AG08396 (cell line): ENCODE results near the gene TBCE.

Experiments used
- DNase-seq: peaks from one replicate; pipeline ENCODE4 v3.0.0; 2012; ENCODE audit warnings: low spot score, mixed read lengths

The TBCE gene

DNA sequence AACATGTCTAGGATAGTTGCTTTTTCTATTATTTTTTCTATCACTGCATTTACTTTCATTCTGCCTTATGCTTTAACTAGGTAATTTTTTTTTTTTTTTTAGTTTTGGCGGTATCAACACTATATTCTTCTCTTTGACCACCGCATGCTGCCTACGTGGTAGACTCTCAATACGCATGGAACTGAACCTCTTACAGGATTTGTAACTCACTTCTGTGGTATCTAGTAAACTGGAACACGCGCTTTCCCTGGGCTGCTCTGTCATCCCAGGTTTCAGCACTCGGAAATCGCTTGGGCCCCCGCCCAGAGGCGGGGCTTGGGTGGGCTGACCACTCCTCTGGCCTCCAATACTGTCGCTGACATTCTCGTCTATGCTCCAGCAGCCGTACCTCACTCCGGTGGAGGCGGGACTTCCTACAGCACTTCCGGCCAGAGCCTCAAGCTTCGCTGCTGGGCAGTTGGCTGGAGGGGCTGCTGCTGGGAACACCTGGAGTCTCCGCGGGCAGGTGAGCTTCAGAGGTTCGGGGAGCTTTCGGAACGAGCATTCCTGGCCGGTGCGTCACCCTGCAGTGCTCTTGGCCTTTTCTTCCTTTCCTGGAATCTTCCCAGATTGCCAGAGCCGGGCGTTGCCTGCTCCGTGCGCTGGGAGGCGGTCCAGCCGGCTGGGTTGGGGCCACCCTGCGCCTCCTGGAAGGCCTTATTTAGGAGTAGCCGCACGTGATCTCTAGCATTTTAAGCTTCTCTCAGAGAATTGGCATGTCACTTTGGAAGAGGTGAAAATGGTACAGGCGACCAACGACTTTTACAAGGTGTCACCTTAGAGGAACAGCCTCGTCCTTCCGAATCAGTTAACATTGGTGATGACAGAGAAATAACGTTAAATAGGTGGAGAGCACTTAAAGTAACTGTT is at the start of gene TBCE:
Gene TBCE (plus strand): TSS at position 428 of the 909 bp plus-strand sequence. CDS start 12,623 bp downstream, outside the sequence.
- peak; percentile 96 for DNase-seq

- no peak for DNase-seq
Measured at GRCh38 chr1:235319255-235319654, 48.0 kb upstream of the TBCE start.

GRCh38 chr1:235320521-235321179 is 46.6 kb upstream of the TBCE start:
- DNase-seq, result no peak

DNA sequence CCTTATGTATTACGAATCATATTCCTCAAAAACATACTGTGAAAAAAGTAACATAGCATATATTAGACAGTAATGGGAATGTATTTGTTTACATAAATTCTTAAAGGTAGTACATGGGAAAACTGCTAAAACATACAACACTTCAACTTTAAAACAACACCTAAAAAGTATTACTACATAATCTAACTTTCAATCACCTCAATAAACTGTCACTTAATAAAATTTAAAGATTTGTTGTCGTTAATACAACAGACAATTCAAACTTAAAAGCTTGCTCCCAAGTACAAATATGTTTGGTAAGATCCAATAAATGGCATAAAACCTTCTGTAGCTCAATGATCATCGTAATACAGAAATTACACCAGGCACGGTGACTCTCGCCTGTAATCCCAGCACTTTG is 42.9 kb upstream of the TBCE start:
- no peak for DNase-seq

DNA sequence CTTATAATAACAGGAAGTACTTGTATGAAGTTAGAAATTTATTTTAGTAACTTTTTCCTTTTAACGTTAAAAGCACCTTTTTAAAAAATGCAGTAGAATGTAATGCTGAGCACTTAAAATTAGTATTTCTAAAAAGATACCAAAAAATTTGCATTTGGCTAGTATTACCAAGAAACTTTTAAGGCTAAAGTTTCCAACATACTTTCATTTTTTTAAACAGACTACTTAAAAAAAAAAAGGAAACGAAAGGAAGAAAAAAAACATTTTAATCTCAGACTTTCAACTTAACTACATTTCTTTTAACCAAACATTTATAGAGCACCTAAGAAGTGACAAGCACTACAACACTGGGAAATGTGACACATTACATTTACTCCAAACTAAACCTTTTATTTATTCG is 42.1 kb upstream of the TBCE start:
- DNase-seq, result no peak

DNA sequence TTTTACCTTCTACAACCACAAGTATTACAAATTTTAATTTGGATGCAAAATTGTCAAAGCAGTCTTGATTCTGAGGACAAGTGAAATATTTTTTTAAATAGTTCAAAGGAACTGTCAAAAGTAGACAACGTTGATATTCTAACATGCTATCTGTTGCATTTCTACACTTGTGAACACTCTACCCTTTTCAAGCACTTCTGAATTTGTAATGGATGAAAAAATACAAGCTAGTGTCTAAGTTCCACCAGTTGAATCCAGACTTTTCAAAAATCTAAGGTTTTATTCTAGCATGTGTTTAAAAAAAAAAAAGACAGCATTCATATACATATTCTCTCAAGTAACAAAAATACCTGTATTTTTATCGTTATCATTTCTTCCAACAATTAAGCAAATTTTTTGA is 41.4 kb upstream of the TBCE start:
- no peak for DNase-seq

DNA sequence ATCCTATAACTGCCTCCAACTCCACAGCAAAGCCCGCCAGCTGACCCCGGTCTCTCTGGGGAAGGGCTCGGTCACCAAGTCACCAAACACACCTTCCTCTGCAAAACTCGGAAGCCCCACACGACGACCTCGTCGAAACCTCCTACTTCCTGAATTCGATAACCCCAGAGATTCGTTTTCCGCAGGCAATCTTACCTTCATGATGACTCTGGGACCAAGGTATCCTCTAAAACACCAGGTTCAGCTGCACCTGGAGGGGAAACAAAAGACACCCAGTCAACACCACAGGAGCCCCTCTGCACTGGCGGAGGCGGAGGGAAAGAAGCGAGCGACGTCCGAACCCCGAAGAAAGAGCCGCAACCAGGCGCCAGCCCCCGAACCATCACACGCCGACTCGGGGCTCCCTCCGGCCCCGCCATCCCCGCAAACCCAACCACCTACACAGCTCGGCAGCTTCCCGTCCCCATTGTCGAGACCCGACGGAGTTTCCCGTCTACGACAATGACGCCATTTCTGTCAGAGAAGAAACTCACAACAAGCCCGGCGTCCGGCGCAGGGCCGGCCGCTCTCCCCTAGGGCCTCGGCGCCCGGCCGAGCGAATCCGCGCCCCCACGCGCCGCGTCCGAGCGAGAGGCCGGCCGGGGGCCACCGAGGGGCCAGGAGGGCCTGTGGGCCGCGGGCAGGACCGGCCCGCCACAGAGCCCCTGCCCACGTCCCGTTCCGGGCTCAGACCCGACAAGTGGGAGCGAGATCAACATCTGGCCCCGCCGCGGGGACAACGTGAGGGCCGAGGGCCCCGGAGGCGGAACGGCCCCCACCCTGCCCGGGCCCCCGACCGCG is 40.3 kb upstream of the TBCE start:
- peak; percentile 36 for DNase-seq

- DNase-seq, result peak; percentile 64
Measured at GRCh38 chr1:235327559-235328270, 39.5 kb upstream of the TBCE start, which contains the start of gene ARID4B. TSS of gene ARID4B (minus strand) at chr1:235328179. CDS start at chr1:235326919, 1,260 bp downstream.

- peak; percentile 98 for DNase-seq
Measured at GRCh38 chr1:235328271-235329138, 38.7 kb upstream of the TBCE start, which contains the start of gene GGPS1. TSS of gene GGPS1 (plus strand) at chr1:235328570. CDS start at chr1:235335265, 6,695 bp downstream.

GRCh38 chr1:235329139-235329902 is 37.9 kb upstream of the TBCE start:
- DNase-seq, result no peak

DNA sequence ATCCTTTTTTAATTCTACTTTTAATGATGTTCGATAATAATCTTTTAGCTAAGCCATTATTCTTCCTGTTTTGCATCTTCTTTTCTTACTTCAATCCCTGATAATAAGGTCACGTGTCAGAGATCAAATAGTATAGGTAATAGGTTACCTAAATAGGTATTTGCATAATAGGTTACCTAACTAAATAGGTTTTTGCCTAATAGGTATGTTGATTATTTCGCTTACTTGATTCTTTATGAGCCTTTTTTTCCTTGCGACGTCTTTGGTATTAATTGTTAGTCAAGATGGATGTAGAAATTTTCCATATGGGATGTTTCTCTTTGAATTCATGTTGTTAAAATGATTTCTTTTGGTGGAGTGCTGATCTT is 36.3 kb upstream of the TBCE start:
- DNase-seq, result no peak

DNA sequence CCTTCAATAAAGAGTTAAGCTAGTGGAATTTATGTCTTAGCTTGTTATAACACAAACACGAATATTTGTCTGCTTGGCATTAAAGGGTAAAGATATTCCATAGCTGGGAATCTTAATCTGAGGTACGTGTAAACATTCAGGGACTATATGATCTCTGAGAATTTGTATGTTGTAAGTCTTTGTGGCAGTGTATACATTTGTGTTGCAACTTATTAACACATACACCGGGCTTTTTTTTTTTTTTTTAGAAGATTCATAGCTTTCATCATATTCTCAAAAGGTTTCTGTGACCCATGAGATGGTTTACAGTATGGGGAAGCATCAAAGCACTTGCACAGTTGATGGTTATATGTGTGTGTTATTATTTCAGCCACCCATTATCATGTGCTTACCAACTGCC is 35.8 kb upstream of the TBCE start:
- DNase-seq, result no peak

DNA sequence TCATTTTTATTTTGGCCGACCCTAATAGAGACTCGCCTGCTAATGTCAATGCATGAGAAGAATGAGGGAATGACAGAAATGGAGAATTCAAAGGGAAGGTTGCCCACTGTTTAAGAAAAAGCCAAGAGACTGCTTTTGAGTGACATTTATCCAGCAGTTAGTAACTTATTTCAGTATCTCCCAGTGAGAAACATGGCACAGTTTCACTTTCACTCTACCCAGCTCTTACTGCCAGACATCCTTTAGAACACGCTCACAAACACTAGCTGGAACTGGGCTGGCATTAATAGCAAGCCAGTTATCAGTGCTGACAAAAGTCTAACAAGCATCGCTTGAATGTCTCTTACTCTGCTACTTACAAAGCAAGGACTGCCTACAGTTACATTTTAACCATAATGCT is 30.3 kb upstream of the TBCE start:
- DNase-seq, result no peak

DNA sequence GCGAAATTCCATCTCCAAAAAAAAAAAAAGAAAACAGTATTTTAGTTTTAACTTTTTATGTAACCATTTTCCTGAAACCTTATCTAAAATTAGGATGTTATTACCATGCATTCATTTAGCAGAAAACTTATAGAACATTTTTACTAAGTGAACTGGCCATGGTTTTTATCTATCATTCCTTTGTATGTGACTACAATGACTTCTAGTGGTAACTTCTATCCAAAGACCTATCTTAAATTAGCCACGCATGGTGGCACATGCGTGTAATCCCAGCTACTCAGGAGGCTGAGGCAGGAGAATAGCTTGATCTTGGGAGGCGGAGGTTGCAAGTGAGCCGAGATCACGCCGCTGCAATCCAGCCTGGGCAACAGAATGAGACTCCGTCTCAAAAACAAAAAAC is 27.5 kb upstream of the TBCE start:
- DNase-seq, result no peak

DNA sequence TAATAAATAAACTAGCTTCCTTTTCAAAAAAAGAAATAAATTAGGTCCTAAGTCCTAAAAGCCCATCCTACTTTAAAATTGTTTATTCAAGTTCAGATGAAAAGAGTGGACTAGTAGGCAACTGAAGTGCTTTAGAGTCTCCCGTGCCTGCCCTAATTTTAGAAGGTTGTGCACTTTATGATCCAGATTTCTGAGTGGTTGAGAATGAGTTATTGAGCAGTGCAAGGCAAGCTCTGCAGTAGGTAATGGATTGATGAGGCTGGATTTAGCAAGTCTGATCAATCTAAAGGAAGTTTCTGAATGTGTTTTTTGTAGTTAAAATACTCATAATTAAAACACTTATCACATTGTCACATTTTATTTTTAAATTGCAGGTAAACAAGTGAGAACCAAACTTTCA is 25.9 kb upstream of the TBCE start:
- no peak for DNase-seq

- no peak for DNase-seq
Measured at GRCh38 chr1:235342039-235342438, 25.2 kb upstream of the TBCE start.

GRCh38 chr1:235342471-235342870 is 24.8 kb upstream of the TBCE start:
- no peak for DNase-seq

DNA sequence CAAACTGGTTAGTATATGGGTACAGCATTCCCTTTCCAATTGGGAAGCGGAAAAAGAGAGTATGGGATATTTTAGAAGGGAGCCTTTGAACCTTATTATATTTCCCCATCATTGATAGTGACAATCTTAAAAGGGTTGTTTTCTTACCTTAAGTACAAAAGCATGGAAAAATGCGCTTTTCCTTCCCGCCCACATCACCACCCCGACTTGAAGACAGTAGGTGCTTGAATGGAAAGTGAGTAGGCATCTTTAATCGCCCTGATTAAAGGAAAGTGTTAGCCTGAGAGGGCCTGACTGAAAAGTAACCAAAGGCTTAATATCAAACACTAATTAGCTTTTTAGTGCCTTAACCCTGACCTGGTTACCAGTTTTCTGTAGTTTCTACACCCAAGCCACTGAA is 23.5 kb upstream of the TBCE start:
- DNase-seq, result no peak

DNA sequence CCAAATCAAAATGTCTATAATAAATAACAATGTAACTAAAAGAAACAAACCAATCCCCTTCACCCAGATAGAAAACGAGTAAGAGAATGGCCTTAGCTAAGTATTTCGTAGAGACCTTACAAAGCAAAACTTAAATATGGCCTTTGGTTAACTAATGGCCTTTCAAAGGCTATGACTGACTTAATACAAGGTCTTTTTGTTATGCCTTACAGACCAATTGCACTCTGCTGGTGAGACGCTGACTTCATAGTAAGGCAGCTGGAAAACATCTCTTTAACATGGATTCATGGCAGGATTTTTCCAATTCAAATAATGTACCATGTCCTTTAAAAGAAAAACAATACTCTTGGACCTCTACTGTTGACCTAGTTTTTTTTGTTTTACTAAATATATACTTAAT is 15.8 kb upstream of the TBCE start:
- no peak for DNase-seq

DNA sequence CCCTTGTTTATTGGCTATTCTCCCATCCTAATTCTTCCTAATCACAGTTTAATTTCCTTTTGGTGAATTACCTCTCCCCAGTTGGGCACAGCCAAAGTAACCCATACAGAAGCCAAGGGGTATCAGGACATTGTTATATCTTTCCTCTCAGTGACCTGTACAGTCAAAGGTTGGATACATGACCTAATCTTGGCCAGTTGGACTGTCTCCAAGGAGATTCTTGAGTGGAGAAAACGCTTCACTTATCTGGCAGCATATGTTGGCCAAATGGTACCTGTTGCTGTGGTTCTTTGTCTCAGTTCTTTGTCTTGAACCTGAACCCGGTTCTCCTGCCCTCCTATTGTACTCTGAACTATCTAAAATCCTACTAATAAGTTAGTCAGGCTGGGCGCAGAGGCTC is 15.3 kb upstream of the TBCE start:
- no peak for DNase-seq
